Esophagus muscularis mucosa (tissue), 4 donors: ENCODE measurements around the gene GTPBP6. TPM values are rescaled to one million over a fixed set of nuclear protein-coding genes. Genes with fewer than 3 reads are reported as not detected.

Experiments used
- DNase-seq: peaks from one replicate; pipeline ENCODE4 v3.0.0-alpha.2; 2017; ENCODE audit errors: extremely low spot score
- H3K27ac ChIP-seq, 4 donors: fragments of 200-600 bp; sonication (generic); replicated peaks in 1 of 4; 1 replicate in 3 of 4; 2 replicates in 1 of 4; pipeline ENCODE4 v1.5.1; 2016 to 2019; ENCODE audit warnings: mild to moderate bottlenecking in 1 of 4
- H3K27me3 ChIP-seq, 4 donors: fragments of 200-600 bp; sonication (generic); one replicate each; pipeline versions ENCODE4 v1.5.1 to v1.6.0; 2016 to 2019
- H3K36me3 ChIP-seq, 4 donors: fragments of 200-600 bp; sonication (generic); one replicate each; pipeline ENCODE4 v1.5.1; 2016 to 2019
- H3K4me1 ChIP-seq, 4 donors: fragments of 200-600 bp; sonication (generic); one replicate each; pipeline ENCODE4 v1.5.1; 2016 to 2019
- H3K4me3 ChIP-seq, 4 donors: fragments of 200-600 bp; sonication (generic); 1 replicate in 2 of 4; 2 replicates in 2 of 4; pipeline ENCODE4 v1.5.1; 2016 to 2019; ENCODE audit warnings: mild to moderate bottlenecking in 4 of 4, moderate library complexity in 1 of 4
- H3K9me3 ChIP-seq, 4 donors: fragments of 200-600 bp; sonication (generic); 1 replicate in 3 of 4; 2 replicates in 1 of 4; pipeline ENCODE4 v1.5.1; 2016 to 2019
- CTCF ChIP-seq, 3 experiments: fragments of 200-600 bp in 2 of 3; fragments of 450-650 bp in 1 of 3; sonication (generic) in 2 of 3; IDR thresholded peaks; one replicate each; pipeline ENCODE4 v1.5.1; 2017 to 2019; ENCODE audit warnings: antibody characterized with exemption in 3 of 3, mild to moderate bottlenecking in 2 of 3, moderate library complexity in 1 of 3
- EP300 ChIP-seq: sonication (generic); formaldehyde crosslinking; IDR thresholded peaks from one replicate; pipeline ENCODE4 v1.6.1; 2017; ENCODE audit warnings: antibody characterized with exemption
- POLR2A ChIP-seq: fragments of 450-650 bp; IDR thresholded peaks from one replicate; pipeline ENCODE4 v1.6.1; 2017; ENCODE audit warnings: antibody characterized with exemption, moderate library complexity, mild to moderate bottlenecking, low read depth
- POLR2AphosphoS5 ChIP-seq, 2 donors: sonication (generic); formaldehyde crosslinking; IDR thresholded peaks; one replicate each; pipeline ENCODE4 v1.6.1; 2017; ENCODE audit warnings: antibody characterized with exemption in 2 of 2
- WGBS: methylation state at CpG from one replicate; pipeline ENCODE4 v1.1.5; 2018; 5-methylcytosine and 5-hydroxymethylcytosine counted together
- intact Hi-C: fragments of 100-400 bp; cut with DNase I; formaldehyde crosslinking; loops from one replicate; pipeline ENCODE4 v1.15.1; 2023
- total RNA-seq, 4 donors: library from RNA; depleted of rRNA; stranded (reverse); fragments of >200 nt; gene quantifications; one replicate each; pipeline versions ENCODE4 v1.1.0 to v1.2.1, GENCODE V29; 2016

The GTPBP6 gene
- total RNA-seq, 4 donors from 2014 or later, result 31.6 to 61.4 (median 55.5) TPM

- Histone ChIP-seq H3K9me3 (no peaks in the 10 kb centered on the region), H3K4me1 (peaks cover 8 to 16% (median 14%) of the 10 kb centered on the region in 4 donors), H3K27me3 (peaks cover 0 to 32% (median 9%) of the 10 kb centered on the region in 4 donors), H3K36me3 (peaks cover 0 to 48% (median 24%) of the 10 kb centered on the region in 4 donors), H3K27ac (no peak overlapping the region), H3K4me3 (no peak overlapping the region)
- DNase-seq, result no peak
- 91% methylated on average over 26 of the region's 33 CpGs for WGBS
- TF ChIP-seq EP300, result no peak
- TF ChIP-seq POLR2A, result no peak
- TF ChIP-seq POLR2AphosphoS5 (IDR thresholded peaks at IDR 0.05), result no peak
- TF ChIP-seq CTCF (IDR thresholded peaks at IDR 0.05), result no peak
- intact Hi-C loops, result no loop called here
Observed at GRCh38 chrX:332916-333610, 14.5 kb upstream of the GTPBP6 start.

GRCh38 chrX:332496-332860, 13.9 kb upstream of the GTPBP6 start:
- H3K27me3 ChIP-seq, result peaks cover 0 to 36% (median 9%) of the 10 kb centered on the region in 4 donors
- intact Hi-C loops, result no loop called here
- no peak overlapping the region for H3K27ac ChIP-seq
- peaks cover 8 to 16% (median 14%) of the 10 kb centered on the region in 4 donors for H3K4me1 ChIP-seq
- no peak for TF ChIP-seq POLR2AphosphoS5 (IDR thresholded peaks at IDR 0.05)
- no peak for TF ChIP-seq EP300
- no peak for TF ChIP-seq POLR2A
- no peak for TF ChIP-seq CTCF (IDR thresholded peaks at IDR 0.05)
- WGBS, result no CpG with 5 or more reads among the region's 23 CpGs
- no peaks in the 10 kb centered on the region for H3K9me3 ChIP-seq
- peaks cover 0 to 43% (median 20%) of the 10 kb centered on the region in 4 donors for H3K36me3 ChIP-seq
- no peak for DNase-seq
- H3K4me3 ChIP-seq, result no peak overlapping the region

GRCh38 chrX:331825-332495, 13.4 kb upstream of the GTPBP6 start:
- H3K4me1 ChIP-seq, result peaks cover 8 to 16% (median 14%) of the 10 kb centered on the region in 4 donors
- peaks cover 0 to 37% (median 18%) of the 10 kb centered on the region in 4 donors for H3K36me3 ChIP-seq
- H3K4me3 ChIP-seq, result peak overlapping the region in 3 of 4 donors; percentile 20 to 35 (median 29)
- H3K27ac ChIP-seq, result no peak overlapping the region
- 75% methylated on average over 16 of the region's 35 CpGs for WGBS
- peaks cover 0 to 41% (median 9%) of the 10 kb centered on the region in 4 donors for H3K27me3 ChIP-seq
- intact Hi-C loops, result no loop called here
- no peak for DNase-seq
- no peaks in the 10 kb centered on the region for H3K9me3 ChIP-seq
- TF ChIP-seq POLR2AphosphoS5 (IDR thresholded peaks at IDR 0.05) (no peak), POLR2A (no peak), EP300 (no peak), CTCF (IDR thresholded peaks at IDR 0.05) (no peak)

GRCh38 chrX:331151-331824, 12.7 kb upstream of the GTPBP6 start:
- Histone ChIP-seq H3K4me1 (peaks cover 8 to 16% (median 14%) of the 10 kb centered on the region in 4 donors), H3K9me3 (no peaks in the 10 kb centered on the region), H3K36me3 (peaks cover 0 to 31% (median 15%) of the 10 kb centered on the region in 4 donors), H3K27ac (no peak overlapping the region), H3K27me3 (peaks cover 0 to 46% (median 9%) of the 10 kb centered on the region in 4 donors), H3K4me3 (peak overlapping the region; percentile 10 to 35 (median 24))
- 37% methylated on average over 17 of the region's 51 CpGs for WGBS
- intact Hi-C loops, result no loop called here
- TF ChIP-seq POLR2A (no peak), CTCF (IDR thresholded peaks at IDR 0.05) (no peak), EP300 (no peak), POLR2AphosphoS5 (IDR thresholded peaks at IDR 0.05) (no peak)
- DNase-seq, result no peak
